ENCODE data around the gene ALDH3B1.
"Not testable (repeated sequence)": the region's sequence is repeated elsewhere in the genome, so short reads cannot be mapped to it uniquely, and the experiment has no call there.

The ALDH3B1 gene

DNA sequence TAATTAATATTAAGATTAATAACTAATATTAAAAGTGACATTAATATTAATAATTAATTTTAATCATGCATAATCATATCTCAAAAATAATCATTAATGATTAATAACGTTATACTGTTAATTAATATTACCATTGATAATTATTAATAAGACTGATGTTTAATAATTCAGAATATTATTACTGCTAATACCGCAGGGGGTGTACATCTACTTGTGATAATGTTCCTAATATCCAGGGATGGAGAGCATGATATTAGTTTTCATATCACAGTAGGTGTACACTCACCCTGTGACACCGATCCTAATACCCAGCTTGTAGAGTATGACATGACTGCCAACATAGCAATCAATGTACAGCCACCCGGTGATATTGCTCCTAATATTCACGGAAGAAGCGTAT is 24.8 kb upstream of the ALDH3B1 start:
- not testable (repeated sequence) for H3K4me1 ChIP-seq (ENCODE audit: insufficient read depth, low read length); H3K36me3 ChIP-seq (ENCODE audit: insufficient read depth, low read length); H3K9me3 ChIP-seq (ENCODE audit: insufficient read depth, low read depth, low read length); H3K9ac ChIP-seq (ENCODE audit: low read depth, low read length); H3K27me3 ChIP-seq (ENCODE audit: insufficient read depth, low read length); H3K4me3 ChIP-seq (ENCODE audit: low read length); H3K27ac ChIP-seq (ENCODE audit: low read depth, low read length)
- 97% methylated on average over 3 of the region's 6 CpGs for WGBS

DNA sequence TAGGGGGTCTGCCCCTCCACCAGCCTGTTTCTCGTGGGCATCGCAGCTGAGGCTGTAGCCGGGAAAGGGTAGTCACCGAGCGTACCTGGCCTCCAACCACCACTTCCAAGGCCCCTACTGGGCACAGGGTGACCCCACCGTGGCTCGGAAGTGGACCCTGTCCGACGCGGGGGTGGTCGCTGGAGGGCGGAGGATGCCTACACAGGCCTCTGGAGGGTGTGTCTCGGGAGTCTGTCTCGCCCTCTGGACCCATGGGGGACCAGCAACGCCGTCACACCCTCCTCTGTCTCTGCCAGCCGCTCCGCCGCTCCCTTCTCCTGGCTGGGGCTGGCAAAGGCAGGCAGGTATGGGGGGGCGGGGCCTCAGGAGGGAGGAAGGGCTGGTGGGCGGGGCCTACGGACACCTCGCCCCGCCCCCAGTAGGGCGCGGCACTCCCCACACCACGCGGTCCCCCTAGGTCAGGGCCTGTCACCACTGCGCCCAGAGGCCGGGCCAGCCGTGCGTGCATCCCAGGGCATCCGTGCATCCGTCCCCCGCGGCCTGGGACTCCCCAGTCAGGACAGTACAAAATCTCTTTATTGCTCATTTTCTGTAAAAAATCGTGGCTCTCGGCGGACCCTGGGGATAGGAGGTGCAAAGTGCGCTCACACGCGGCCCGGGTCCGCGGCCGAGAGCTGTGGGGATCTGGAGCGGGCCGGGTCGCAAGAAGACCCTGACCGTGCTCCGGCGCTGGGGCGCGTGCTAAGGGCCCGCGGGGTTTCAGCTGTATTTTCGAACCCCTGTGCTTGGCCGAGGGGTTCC is 19.4 kb upstream of the ALDH3B1 start:
- not testable (repeated sequence) for H3K4me1 ChIP-seq (ENCODE audit: insufficient read depth, low read length); H3K27me3 ChIP-seq (ENCODE audit: insufficient read depth, low read length); H3K36me3 ChIP-seq (ENCODE audit: insufficient read depth, low read length); H3K27ac ChIP-seq (ENCODE audit: low read depth, low read length); H3K9me3 ChIP-seq (ENCODE audit: insufficient read depth, low read depth, low read length)
- WGBS: 10% methylated on average over 47 of the region's 58 CpGs
- Histone ChIP-seq H3K9ac (ENCODE audit: low read depth, low read length) (peak overlapping the region; percentile 78), H3K4me3 (ENCODE audit: low read length) (peak overlapping the region; percentile 56)

DNA sequence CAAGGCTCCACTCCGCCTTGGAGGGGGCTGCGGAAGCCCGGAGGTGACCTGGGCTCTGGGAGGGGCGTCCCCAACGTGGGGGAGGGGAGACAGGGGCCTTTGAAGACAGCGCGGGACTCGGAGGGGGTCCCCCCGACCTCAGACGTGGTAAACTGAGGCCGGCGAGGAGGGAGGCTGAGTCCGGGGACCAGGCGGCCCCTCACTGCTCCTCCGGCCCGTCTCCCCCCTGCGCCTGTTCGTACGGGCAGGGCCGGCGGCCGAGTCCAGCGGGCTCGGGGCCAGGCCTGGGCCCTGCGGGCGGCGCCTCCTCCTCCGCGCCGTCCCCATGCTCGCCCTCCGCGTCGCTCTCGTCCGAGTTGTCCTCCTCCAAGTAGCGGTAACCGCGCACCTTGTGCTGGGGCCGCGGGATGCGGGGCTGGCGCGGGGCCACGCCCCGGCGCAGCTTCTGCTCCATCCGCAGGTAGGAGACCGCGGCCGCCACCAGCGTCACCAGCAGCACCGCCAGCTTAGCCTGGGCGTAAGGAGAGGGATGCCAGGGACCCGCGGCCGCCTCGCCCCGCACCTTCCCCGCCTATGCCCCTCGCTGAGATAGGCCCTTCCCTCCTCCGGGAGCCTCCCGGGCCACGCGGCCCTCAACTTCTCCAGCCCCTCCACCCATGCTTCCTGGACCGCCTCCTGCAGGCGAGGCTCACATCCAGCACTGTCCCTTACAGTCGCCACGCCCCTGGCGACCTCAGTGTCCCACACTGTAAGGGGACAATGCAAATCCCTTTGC is 18.6 kb upstream of the ALDH3B1 start:
- Histone ChIP-seq H3K4me3 (ENCODE audit: low read length) (peak overlapping the region; percentile 56), H3K9ac (ENCODE audit: low read depth, low read length) (peak overlapping the region; percentile 78)
- H3K36me3 ChIP-seq (ENCODE audit: insufficient read depth, low read length); H3K4me1 ChIP-seq (ENCODE audit: insufficient read depth, low read length); H3K9me3 ChIP-seq (ENCODE audit: insufficient read depth, low read depth, low read length); H3K27me3 ChIP-seq (ENCODE audit: insufficient read depth, low read length); H3K27ac ChIP-seq (ENCODE audit: low read depth, low read length): not testable (repeated sequence)
- 2% methylated on average over 67 of the region's 70 CpGs for WGBS

DNA sequence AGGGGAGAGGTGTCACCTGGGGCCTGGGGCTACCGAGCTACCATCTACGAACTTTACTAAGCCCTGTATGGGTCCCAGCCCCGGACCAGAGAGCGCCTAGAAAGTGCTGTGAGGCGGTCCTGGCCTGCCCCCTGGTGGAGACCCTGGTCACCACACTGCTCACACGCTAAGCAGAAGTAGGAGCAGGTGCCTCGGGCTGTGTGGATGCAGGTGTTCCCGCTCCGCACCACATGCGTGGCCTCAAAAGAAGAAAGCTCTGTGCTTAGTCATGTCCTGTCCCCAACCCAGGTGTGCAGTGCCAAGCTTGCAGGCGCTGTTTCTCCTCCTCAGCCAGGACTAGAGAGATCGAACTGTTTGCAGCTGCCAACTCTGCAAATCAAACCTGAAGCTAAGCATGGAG is 16.3 kb upstream of the ALDH3B1 start:
- not testable (repeated sequence) for H3K27me3 ChIP-seq (ENCODE audit: insufficient read depth, low read length); H3K4me3 ChIP-seq (ENCODE audit: low read length); H3K9ac ChIP-seq (ENCODE audit: low read depth, low read length); H3K36me3 ChIP-seq (ENCODE audit: insufficient read depth, low read length); H3K27ac ChIP-seq (ENCODE audit: low read depth, low read length); H3K4me1 ChIP-seq (ENCODE audit: insufficient read depth, low read length); H3K9me3 ChIP-seq (ENCODE audit: insufficient read depth, low read depth, low read length)
- WGBS: 30% methylated on average over 12 of the region's 12 CpGs

DNA sequence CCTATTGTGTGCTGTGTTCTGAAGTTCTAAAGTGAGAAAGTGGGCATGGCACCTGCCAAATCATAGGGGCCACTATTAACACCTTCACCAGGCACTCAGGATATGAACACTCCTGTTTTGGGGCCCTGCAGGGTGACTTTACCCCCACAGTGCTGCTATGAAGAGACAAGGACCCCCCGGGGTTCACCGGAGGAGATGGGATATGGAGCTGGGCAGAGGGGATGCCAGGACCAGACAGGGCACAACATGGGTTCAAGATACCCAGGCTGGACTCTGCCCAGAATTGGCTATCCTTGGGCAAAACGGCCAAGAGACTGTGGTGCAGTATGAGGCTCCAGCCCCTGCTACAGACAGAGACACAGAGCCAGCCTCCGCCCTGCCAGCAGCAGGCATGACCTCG is 15.7 kb upstream of the ALDH3B1 start:
- not testable (repeated sequence) for H3K9me3 ChIP-seq (ENCODE audit: insufficient read depth, low read depth, low read length); H3K4me3 ChIP-seq (ENCODE audit: low read length); H3K4me1 ChIP-seq (ENCODE audit: insufficient read depth, low read length); H3K36me3 ChIP-seq (ENCODE audit: insufficient read depth, low read length); H3K9ac ChIP-seq (ENCODE audit: low read depth, low read length); H3K27ac ChIP-seq (ENCODE audit: low read depth, low read length); H3K27me3 ChIP-seq (ENCODE audit: insufficient read depth, low read length)
- 87% methylated on average over 5 of the region's 5 CpGs for WGBS

DNA sequence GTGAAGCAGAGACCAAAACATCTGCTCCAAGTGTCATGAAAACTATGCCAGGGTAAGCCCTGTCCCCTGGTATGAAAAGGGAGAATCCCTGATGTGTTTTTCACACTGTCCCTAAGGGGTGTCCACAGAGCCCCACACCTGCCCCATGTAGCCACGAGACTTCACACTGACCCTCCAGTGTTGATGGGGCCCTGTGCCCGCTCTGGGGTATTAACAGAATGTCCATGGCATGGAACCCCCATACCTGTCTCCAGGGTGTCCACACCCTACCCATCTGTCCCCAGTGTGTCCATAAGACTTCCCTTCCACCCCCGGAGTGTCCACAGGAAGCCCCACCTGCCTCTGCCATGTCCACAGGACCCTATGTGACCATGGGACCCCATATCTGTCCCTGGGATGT is 15.0 kb upstream of the ALDH3B1 start:
- WGBS: 97% methylated on average over 3 of the region's 3 CpGs
- H3K4me1 ChIP-seq (ENCODE audit: insufficient read depth, low read length); H3K27me3 ChIP-seq (ENCODE audit: insufficient read depth, low read length); H3K4me3 ChIP-seq (ENCODE audit: low read length); H3K27ac ChIP-seq (ENCODE audit: low read depth, low read length); H3K9ac ChIP-seq (ENCODE audit: low read depth, low read length); H3K9me3 ChIP-seq (ENCODE audit: insufficient read depth, low read depth, low read length); H3K36me3 ChIP-seq (ENCODE audit: insufficient read depth, low read length): not testable (repeated sequence)

DNA sequence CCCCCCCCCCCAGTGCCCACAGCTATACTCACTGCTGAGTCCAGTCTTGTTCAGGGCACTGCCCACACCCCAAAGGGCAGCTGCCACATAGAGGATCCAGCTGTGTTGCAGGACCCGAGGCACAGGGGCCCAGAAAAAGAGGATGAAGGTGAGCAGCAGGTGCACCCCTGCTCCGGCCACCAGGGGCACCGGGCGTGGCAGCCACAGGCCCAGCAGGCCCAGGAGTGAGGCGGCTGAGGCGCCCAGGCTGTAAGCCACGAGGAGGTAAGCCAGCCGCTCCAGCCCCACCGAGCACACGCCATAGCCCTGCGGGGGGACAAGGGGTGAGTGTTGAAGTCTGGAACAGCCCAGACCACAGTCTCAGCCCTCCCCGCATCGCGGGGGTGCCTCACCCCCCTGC is 14.5 kb upstream of the ALDH3B1 start:
- not testable (repeated sequence) for H3K9me3 ChIP-seq (ENCODE audit: insufficient read depth, low read depth, low read length); H3K4me3 ChIP-seq (ENCODE audit: low read length); H3K9ac ChIP-seq (ENCODE audit: low read depth, low read length); H3K36me3 ChIP-seq (ENCODE audit: insufficient read depth, low read length); H3K27me3 ChIP-seq (ENCODE audit: insufficient read depth, low read length); H3K27ac ChIP-seq (ENCODE audit: low read depth, low read length); H3K4me1 ChIP-seq (ENCODE audit: insufficient read depth, low read length)
- WGBS: 89% methylated on average over 14 of the region's 14 CpGs

DNA sequence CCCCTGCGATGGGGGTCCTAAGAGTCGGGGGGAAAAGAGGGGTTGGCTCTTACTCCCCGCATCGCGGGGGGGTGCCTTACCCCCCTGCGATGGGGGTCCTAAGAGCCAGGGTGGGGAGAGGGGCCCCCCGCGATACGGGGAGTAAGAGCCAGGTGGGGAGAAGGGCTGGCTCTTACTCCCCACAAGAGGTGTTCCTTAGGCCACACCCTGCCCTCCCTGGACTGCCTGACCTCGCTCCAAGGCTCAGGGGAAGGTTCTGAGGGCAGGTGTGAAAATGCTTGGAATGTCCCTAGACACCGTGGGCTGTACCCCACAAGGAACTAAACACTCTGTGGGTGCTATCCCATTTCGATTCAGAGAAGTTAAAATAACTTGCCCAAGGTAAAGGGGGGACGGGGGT is 14.1 kb upstream of the ALDH3B1 start:
- Histone ChIP-seq H3K4me3 (ENCODE audit: low read length) (no peak overlapping the region), H3K36me3 (ENCODE audit: insufficient read depth, low read length) (no peaks in the 10 kb centered on the region), H3K27ac (ENCODE audit: low read depth, low read length) (no peak overlapping the region), H3K9me3 (ENCODE audit: insufficient read depth, low read depth, low read length) (no peaks in the 10 kb centered on the region), H3K9ac (ENCODE audit: low read depth, low read length) (no peak overlapping the region), H3K4me1 (ENCODE audit: insufficient read depth, low read length) (peaks cover 2% of the 10 kb centered on the region; the same call in 1 of the 2 replicates), H3K27me3 (ENCODE audit: insufficient read depth, low read length) (peaks cover 6% of the 10 kb centered on the region)
- WGBS: 96% methylated on average over 12 of the region's 13 CpGs

DNA sequence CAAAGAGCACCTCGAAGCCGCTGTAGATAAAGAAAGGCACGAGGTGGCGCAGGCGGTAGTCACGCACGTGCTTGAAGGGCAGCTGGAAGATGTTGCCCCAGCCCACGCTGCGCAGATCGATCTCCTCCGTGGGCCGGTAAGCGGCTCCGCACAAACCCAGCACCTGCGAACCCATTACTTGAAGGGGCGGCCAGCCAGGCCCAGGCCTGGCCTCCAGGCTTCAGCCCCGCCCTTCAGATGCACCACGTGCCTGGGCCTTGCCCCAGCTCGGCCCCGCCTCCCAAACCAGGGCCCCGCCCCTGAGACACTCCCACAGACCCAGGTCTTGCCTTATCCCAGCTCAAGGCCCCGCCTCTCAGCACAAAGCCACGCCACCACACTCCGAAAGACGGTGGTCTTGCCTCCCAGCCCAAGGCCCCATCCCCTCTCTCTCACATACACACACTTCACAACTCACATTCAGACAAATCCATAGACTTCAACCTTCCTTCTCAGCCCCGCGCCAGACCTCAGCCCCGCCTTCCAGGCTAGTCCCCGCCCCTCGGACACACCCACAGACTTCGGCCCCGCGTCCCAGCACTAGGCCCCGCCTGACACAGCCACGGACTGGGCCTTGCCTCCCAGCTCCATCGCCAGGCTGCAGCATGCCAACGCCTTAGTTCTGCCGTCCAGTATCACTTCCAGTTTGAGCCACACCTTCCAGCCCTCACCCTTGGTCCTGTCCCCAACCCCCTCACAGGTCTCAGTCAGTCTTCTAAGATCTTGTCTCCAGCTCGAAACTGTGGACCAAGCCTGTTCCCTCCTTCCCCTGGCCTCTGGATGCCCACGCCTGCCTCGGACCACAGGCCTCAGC is 13.3 kb upstream of the ALDH3B1 start:
- no peaks in the 10 kb centered on the region for H3K36me3 ChIP-seq (ENCODE audit: insufficient read depth, low read length)
- no peaks in the 10 kb centered on the region for H3K9me3 ChIP-seq (ENCODE audit: insufficient read depth, low read depth, low read length)
- H3K9ac ChIP-seq (ENCODE audit: low read depth, low read length): no peak overlapping the region
- H3K27ac ChIP-seq (ENCODE audit: low read depth, low read length): no peak overlapping the region
- WGBS: 77% methylated on average over 41 of the region's 41 CpGs
- peaks cover 1% of the 10 kb centered on the region; the same call in 1 of the 2 replicates for H3K27me3 ChIP-seq (ENCODE audit: insufficient read depth, low read length)
- H3K4me3 ChIP-seq (ENCODE audit: low read length): peak overlapping the region; percentile 47
- H3K4me1 ChIP-seq (ENCODE audit: insufficient read depth, low read length): peaks cover 2% of the 10 kb centered on the region; the same call in 1 of the 2 replicates

DNA sequence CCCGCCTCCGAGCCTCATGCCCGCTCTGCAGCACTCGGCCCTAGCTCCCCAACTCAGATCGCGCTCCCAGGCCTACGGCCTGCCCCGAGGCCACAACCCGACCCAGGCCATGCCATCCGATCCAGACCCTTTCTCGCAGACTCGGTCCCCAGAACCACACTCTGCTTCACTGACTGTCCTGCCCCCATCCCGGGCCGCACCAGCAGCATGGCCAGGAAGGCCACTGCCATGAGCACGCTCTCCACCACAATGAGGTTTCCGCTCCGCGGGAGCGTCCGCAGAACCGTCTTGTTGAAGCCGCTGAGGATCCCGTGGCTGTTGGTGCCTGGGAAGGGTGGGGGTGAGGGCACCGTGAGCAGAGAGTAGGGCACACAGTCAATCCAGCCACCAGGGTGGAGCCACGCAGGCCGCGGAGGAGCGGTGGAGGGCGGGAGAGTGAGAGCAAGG is 12.6 kb upstream of the ALDH3B1 start:
- Histone ChIP-seq H3K9ac (ENCODE audit: low read depth, low read length) (no peak overlapping the region), H3K36me3 (ENCODE audit: insufficient read depth, low read length) (no peaks in the 10 kb centered on the region), H3K9me3 (ENCODE audit: insufficient read depth, low read depth, low read length) (no peaks in the 10 kb centered on the region), H3K27ac (ENCODE audit: low read depth, low read length) (no peak overlapping the region), H3K27me3 (ENCODE audit: insufficient read depth, low read length) (0 out of 2 replicates have a peak, but pooled peaks cover 1% of the 10 kb centered on the region), H3K4me1 (ENCODE audit: insufficient read depth, low read length) (peaks cover 2% of the 10 kb centered on the region; the same call in 1 of the 2 replicates), H3K4me3 (ENCODE audit: low read length) (no peak overlapping the region)
- WGBS: 94% methylated on average over 29 of the region's 29 CpGs

Measured in HUES64 (cell line).